Mammary epithelial cell (primary cell): ENCODE measurements around the gene ERVK3-1.

ENCODE experiments used
- EZH2 ChIP-seq: IDR thresholded peaks from 2 replicates; pipeline ENCODE4 v1.6.1; 2012; ENCODE audit warnings: low read length, inconsistent platforms, borderline replicate concordance
- TF ChIP-seq, protein P1 (sequence below), 2 donors: IDR thresholded peaks in 1 of 2; conservative IDR thresholded peaks in 1 of 2; 2 replicates each; pipeline ENCODE4 v1.5.1; 2011 to 2012; ENCODE audit warnings: inconsistent platforms in 2 of 2, low read length in 2 of 2, mild to moderate bottlenecking in 2 of 2, control low read depth in 1 of 2, low read depth in 1 of 2; ENCODE audit not compliant: insufficient read depth in 1 of 2; ENCODE audit errors: extremely low read depth in 1 of 2

DNA sequence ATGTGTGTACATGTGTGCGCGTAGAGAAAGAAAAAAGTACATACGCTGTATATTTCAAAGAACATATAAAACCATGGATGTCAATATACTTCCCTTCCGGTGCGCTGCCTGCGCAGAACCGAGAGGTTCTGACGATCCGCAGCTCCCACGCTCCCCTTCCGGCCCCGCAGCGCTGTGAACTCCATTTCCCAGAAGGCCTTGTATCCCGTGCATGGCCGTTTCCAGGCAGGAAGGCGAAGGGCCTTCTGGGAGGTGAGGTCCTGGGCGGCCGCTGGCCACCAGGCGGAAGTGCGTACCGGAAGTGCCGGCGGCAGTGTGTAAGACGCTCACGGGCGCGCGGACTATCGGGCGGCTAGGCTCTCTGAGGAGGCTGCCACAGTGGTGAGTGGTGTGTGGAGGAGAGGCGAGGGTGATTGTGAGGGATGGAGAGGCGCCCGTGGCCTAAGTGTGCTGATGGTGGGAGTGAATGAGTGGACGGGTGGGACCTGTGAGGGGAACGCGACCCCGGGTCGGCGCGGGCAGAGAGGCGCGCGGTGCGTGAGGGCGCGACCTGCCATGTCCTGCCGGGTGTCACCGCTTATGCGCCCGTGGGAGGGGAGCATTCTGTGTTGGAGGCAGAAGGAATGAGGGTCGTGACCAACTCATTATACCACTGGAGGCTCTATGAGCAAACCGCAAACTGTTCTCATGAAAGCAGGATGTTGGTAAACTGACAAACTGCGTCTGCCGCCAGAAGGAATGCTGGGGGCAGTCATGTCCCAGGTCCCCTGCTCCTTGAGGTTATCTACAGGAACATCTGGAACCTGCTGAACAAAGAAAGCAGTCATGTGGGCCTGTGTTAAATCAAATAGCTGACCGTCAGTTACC lies at the start of gene ERVK3-1:
- TF ChIP-seq, protein P1, sequence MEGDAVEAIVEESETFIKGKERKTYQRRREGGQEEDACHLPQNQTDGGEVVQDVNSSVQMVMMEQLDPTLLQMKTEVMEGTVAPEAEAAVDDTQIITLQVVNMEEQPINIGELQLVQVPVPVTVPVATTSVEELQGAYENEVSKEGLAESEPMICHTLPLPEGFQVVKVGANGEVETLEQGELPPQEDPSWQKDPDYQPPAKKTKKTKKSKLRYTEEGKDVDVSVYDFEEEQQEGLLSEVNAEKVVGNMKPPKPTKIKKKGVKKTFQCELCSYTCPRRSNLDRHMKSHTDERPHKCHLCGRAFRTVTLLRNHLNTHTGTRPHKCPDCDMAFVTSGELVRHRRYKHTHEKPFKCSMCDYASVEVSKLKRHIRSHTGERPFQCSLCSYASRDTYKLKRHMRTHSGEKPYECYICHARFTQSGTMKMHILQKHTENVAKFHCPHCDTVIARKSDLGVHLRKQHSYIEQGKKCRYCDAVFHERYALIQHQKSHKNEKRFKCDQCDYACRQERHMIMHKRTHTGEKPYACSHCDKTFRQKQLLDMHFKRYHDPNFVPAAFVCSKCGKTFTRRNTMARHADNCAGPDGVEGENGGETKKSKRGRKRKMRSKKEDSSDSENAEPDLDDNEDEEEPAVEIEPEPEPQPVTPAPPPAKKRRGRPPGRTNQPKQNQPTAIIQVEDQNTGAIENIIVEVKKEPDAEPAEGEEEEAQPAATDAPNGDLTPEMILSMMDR (conservative IDR thresholded peaks at IDR 0.05 in 1 of 2, IDR thresholded peaks at IDR 0.05 in 1 of 2; ENCODE audit: extremely low read depth in 1 of 2, insufficient read depth in 1 of 2, low read depth in 1 of 2, low read length in 2 of 2), result peak in 1 of 2 donors; percentile 22
- no peak for TF ChIP-seq EZH2
